GM19438 (cell line): ENCODE measurements around the gene KRTAP5-2.
"Not testable (repeated sequence)": the region's sequence is repeated elsewhere in the genome, so short reads cannot be mapped to it uniquely, and the experiment has no call there.

Source experiments
- ATAC-seq: cut with Tn5 transposase; IDR thresholded peaks from one replicate; pipeline ENCODE4 v1.9.1; 2021; ENCODE audit warnings: low read depth; ENCODE audit not compliant: unreplicated experiment

The KRTAP5-2 gene

GRCh38 chr11:1597994-1598380, at the start of gene KRTAP5-2:
Gene KRTAP5-2, minus strand, starts transcription at chr11:1598294. Its CDS starts 44 bp downstream, at chr11:1598250.
- no peak for ATAC-seq

GRCh38 chr11:1646540-1646939, 48.4 kb upstream of the KRTAP5-2 start:
- ATAC-seq, result not testable (repeated sequence)

DNA sequence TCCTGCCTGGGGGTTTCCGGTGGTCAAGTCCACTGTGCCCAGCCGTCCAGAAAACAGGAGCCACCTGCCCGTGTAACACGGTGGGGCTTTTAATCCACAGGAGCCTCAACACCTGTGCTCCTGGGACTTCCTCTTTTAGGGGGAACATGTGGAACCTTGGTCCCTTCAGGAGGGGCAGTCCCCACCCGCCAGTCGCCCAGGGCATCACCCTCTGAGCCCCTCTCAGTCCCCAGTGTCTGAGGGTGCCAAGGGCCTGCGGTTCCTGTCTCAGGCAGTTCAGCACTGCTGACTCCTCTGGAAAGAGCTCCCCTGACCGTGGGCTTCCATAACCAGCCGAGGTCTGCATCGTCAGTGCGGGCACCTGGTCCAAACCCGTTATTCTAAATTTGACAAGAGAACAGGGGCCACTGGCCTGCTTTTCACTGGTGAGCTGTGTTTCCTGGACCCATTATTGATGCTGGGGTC, 47.3 kb upstream of the KRTAP5-2 start:
- no peak for ATAC-seq

GRCh38 chr11:1644601-1645356, 46.7 kb upstream of the KRTAP5-2 start:
- ATAC-seq, result no peak

DNA sequence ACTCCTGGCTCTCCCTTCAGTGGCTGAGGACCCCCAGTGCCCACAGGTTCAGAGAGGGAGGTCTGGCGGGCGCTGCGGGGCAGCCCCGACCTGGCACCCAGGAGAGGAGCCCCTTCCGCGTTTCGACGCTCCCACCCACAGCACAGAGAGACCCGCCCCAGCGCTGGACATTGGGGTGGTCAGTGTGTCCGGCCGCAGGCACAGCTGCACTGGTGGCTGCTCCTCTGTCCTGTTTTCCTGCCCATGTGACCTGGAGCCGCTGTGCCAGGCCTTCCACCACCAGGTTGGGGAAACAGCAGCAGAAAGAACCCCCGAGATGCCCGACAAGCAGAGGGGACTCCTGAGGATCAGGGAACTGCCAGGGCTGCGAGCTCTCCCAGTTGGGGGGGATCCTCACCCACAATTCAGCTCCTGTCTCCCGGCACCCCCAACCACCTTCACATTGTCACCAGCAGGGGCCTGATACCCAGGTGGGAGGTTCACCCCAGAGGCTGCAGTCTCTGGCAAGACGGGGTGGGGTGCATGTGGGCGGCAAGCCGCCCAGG, 45.1 kb upstream of the KRTAP5-2 start:
- ATAC-seq, result no peak

- ATAC-seq, result no peak
Measured at GRCh38 chr11:1642288-1643145, 44.4 kb upstream of the KRTAP5-2 start.

DNA sequence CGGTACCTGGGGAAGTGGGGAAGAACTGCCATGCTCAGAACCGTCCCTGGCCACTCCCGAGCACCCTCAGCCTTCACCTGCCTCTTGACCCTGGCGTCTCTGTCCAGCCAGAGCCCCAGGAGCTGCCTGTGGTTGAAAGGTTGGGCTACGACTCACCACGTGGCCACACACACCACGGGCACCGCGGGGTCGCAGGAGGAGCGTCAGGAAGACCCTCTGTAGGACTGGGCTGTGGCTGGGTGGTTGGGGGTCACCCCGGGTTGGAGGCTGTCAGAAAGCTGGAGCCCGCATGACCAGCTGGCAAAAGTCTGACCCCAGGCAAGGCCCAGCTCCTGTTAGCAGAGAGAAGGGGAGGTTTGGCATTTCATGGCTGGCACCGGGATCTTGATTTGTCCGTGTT, 43.0 kb upstream of the KRTAP5-2 start:
- no peak for ATAC-seq

DNA sequence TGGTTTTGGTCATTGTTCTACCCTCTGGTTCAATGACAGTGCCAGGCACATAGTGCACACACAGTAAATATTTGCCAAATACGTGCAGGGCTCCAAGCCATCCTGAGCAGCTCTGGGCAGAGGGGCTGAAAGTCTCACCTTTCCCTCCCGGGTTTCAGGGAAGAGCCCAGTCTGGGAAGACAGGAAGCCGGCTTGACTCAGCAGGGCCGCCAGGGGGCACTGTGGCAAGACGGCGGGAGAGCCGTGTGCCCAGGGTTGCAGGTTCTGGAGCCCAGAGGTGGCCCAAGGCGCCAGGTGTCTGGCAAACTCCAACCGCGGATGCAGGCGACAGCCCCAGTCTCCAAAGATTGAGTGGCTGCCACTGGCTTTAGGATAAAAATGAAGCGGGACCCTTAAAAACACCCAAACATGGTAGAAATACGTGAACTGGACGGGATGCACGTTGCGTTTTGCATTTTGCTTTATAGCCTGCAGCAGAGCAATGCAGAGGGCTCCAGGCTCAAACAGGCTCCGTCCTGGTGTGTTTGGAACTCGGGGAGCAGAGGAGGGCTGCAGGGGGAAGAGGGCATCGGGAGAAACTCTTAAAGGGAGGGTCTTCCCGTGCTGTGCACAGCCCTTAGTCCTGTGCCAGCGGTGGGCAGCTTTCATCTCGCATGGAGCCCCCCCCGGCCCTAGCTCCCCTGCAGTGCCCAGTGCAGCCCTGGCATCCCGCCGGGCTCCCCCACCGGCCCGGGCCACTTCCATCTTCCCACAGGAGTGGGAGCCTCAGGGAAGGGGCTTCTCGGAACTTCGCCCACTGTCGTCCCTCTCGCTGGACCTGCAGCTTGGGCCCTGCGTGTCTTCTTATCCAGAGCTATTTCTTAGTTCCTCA, 42.2 kb upstream of the KRTAP5-2 start:
- ATAC-seq, result no peak

GRCh38 chr11:1639666-1640065, 41.6 kb upstream of the KRTAP5-2 start:
- no peak for ATAC-seq

DNA sequence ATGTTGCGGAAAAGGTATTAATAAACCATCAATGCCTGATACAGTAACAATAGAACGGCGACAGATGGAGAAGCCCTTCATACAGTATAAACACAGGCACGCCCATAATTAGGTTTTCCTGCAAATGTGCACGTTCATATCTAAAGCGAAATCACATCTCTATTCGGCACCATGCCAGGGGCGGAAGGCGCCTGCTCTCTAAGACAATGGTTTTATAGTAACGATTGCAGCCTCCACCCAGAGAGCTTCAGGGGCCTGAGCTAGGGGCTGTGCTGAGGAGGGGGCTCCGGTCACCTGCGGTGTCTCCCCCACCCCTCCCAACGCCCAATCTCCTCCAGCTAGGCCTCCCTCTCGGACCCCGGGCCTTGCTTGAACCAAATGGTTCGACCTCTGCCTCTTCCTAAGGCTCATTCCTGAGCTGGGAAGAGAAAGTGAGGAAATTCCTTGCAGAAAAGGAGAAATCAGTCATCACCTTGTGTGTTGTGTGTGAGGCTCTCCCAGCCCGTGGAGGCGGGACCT, 41.1 kb upstream of the KRTAP5-2 start:
- no peak for ATAC-seq

DNA sequence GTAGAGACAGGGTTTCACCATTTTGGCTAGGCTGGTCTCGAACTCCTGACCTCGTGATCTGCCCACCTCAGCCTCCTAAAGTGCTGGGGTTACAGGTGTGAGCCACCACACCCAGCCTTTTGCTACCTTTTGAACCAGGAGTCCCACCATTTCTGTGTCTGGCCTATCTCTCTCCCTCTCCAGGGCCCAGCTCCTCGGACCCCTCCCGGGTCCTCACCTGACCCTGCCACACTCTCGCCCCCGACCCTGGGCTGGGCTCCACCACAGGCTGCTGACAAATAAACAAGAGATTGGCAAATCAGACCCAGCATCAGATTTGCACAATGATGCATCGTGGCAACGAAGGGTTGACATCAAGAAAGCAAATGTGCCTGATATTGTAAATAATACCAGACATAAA, 40.2 kb upstream of the KRTAP5-2 start:
- no peak for ATAC-seq

DNA sequence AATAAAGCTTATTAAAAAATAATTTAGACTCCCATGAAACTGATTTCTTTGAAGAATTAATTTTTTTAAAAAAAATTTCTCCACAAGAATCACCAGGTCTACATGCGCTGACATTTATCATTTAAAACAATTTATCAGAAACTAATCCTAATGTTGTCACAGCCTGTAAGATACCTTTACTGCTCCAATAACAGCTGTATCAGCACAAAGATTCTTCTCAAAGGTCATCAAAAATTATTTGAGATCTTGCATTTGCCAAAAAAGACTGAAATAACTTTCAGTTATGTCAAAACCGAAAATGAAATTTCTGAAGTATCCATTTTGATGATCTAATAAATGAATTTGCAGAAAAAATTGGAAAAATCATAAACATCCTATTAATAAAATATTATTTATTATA, 39.5 kb upstream of the KRTAP5-2 start:
- ATAC-seq, result no peak

- no peak for ATAC-seq
Measured at GRCh38 chr11:1636291-1636950, 38.3 kb upstream of the KRTAP5-2 start.

GRCh38 chr11:1633864-1634263, 35.8 kb upstream of the KRTAP5-2 start:
- ATAC-seq, result no peak

GRCh38 chr11:1632053-1632714, 34.1 kb upstream of the KRTAP5-2 start:
- ATAC-seq, result no peak

DNA sequence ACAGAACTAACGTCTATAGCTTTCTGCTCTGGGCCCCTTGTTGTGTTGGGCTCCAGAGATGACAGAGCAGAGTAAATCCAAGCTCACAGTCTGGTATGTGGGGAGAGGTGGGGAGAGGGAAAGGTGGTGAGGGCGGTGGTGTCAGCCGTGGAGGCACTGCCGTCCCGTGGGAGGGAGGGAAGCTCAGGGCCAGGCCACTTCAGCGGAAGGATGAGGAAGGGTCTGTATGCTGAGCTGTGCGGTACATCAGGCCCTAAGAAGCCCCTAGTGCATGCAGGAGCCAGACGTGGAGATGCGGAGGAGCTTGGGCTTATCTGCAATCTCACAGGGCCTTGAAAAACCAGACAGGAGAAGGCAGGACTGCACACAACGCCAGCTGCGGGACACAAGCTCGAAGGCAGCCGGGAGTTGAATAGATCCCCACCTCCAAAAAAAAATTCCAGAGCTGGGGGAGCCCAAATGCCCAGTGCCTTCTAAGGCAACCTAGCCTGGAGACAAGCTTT, 33.0 kb upstream of the KRTAP5-2 start:
- no peak for ATAC-seq

- no peak for ATAC-seq
Measured at GRCh38 chr11:1630271-1630670, 32.2 kb upstream of the KRTAP5-2 start.

GRCh38 chr11:1629326-1630185, 31.5 kb upstream of the KRTAP5-2 start, which contains the start of gene KRTAP5-5:
Gene KRTAP5-5, plus strand, starts transcription at chr11:1629775. Its CDS starts 66 bp downstream, at chr11:1629841.
- no peak for ATAC-seq
